ENCODE data around the gene TMEM245.

Gene TMEM245

GRCh38 chr9:109092587-109092986 lies 27.2 kb downstream of the TMEM245 start:
- TF ChIP-seq, protein P1, sequence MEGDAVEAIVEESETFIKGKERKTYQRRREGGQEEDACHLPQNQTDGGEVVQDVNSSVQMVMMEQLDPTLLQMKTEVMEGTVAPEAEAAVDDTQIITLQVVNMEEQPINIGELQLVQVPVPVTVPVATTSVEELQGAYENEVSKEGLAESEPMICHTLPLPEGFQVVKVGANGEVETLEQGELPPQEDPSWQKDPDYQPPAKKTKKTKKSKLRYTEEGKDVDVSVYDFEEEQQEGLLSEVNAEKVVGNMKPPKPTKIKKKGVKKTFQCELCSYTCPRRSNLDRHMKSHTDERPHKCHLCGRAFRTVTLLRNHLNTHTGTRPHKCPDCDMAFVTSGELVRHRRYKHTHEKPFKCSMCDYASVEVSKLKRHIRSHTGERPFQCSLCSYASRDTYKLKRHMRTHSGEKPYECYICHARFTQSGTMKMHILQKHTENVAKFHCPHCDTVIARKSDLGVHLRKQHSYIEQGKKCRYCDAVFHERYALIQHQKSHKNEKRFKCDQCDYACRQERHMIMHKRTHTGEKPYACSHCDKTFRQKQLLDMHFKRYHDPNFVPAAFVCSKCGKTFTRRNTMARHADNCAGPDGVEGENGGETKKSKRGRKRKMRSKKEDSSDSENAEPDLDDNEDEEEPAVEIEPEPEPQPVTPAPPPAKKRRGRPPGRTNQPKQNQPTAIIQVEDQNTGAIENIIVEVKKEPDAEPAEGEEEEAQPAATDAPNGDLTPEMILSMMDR (IDR thresholded peaks at IDR 0.05; ENCODE audit: low read depth, low read length, poor library complexity, severe bottlenecking): no peak
- TF ChIP-seq EZH2phosphoT487 (IDR thresholded peaks at IDR 0.05; ENCODE audit: borderline replicate concordance, low read length): no peak
- Histone ChIP-seq H3F3A (ENCODE audit: control insufficient read depth, insufficient read depth) (no peaks in the 10 kb centered on the region), H3K79me2 (ENCODE audit: control insufficient read depth, low read length) (peaks cover 50% of the 10 kb centered on the region), H3K4me3 (ENCODE audit: low read length) (no peak overlapping the region), H3K27me3 (ENCODE audit: control insufficient read depth, low read length) (no peaks in the 10 kb centered on the region), H3K9me2 (replicated peaks; ENCODE audit: control insufficient read depth, low read length) (no peaks in the 10 kb centered on the region), H3K36me3 (ENCODE audit: control insufficient read depth, low read length) (peaks cover 83% of the 10 kb centered on the region), H3K4me1 (ENCODE audit: control insufficient read depth, low read length) (no peaks in the 10 kb centered on the region), H4K20me1 (ENCODE audit: control insufficient read depth, insufficient read depth, low read depth, low read length) (no peaks in the 10 kb centered on the region; the same call in 1 of the 2 replicates), H3K4me2 (ENCODE audit: low read length) (no peak overlapping the region), H3K27ac (ENCODE audit: low read depth, low read length) (no peak overlapping the region), H3K9me3 (ENCODE audit: control insufficient read depth, insufficient read depth, low read length) (no peaks in the 10 kb centered on the region)

GRCh38 chr9:109092051-109092580 lies 27.6 kb downstream of the TMEM245 start:
- Histone ChIP-seq H3K79me2 (ENCODE audit: control insufficient read depth, low read length) (peaks cover 46% of the 10 kb centered on the region), H3K4me3 (ENCODE audit: low read length) (no peak overlapping the region), H3K9me2 (replicated peaks; ENCODE audit: control insufficient read depth, low read length) (no peaks in the 10 kb centered on the region), H3K4me2 (ENCODE audit: low read length) (no peak overlapping the region), H3K9me3 (ENCODE audit: control insufficient read depth, insufficient read depth, low read length) (no peaks in the 10 kb centered on the region), H3K27ac (ENCODE audit: low read depth, low read length) (no peak overlapping the region), H3F3A (ENCODE audit: control insufficient read depth, insufficient read depth) (no peaks in the 10 kb centered on the region), H3K36me3 (ENCODE audit: control insufficient read depth, low read length) (peaks cover 85% of the 10 kb centered on the region), H3K4me1 (ENCODE audit: control insufficient read depth, low read length) (no peaks in the 10 kb centered on the region), H4K20me1 (ENCODE audit: control insufficient read depth, insufficient read depth, low read depth, low read length) (no peaks in the 10 kb centered on the region; the same call in 1 of the 2 replicates), H3K27me3 (ENCODE audit: control insufficient read depth, low read length) (no peaks in the 10 kb centered on the region)
- TF ChIP-seq EZH2phosphoT487 (IDR thresholded peaks at IDR 0.05; ENCODE audit: borderline replicate concordance, low read length): no peak
- TF ChIP-seq, protein P1 (IDR thresholded peaks at IDR 0.05; ENCODE audit: low read depth, low read length, poor library complexity, severe bottlenecking): no peak

DNA sequence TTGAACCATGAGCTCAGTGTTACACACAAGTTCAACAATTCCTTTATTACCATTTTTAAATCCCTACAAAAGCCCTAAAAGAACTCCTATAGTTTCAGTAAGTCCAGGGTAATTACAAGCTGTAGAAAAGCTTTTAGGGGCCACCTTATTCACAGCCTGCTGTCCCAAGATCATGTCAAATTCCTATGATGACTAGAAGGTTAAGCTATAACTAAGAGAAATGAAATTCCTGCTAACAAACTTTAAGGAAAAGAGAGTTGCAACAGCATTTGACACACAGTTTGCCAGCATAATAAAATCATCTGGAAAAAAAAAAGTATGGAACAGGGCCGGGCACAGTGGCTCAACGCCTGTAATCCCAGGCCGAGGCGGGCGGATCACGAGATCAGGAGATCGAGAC lies 31.5 kb downstream of the TMEM245 start:
- no peaks in the 10 kb centered on the region for H3K4me1 ChIP-seq (ENCODE audit: control insufficient read depth, low read length)

More for the DNA sequence above, 31.5 kb downstream of the TMEM245 start:
- TF ChIP-seq, protein P1 (IDR thresholded peaks at IDR 0.05; ENCODE audit: low read depth, low read length, poor library complexity, severe bottlenecking): no peak
- no peak for TF ChIP-seq EZH2phosphoT487 (IDR thresholded peaks at IDR 0.05; ENCODE audit: borderline replicate concordance, low read length)
- H3K36me3 ChIP-seq (ENCODE audit: control insufficient read depth, low read length): peaks cover 82% of the 10 kb centered on the region
- 0 out of 2 replicates have a peak, but pooled peaks cover 3% of the 10 kb centered on the region for H3F3A ChIP-seq (ENCODE audit: control insufficient read depth, insufficient read depth)
- H3K4me3 ChIP-seq (ENCODE audit: low read length): no peak overlapping the region
- peaks cover 7% of the 10 kb centered on the region for H3K79me2 ChIP-seq (ENCODE audit: control insufficient read depth, low read length)
- H3K4me2 ChIP-seq (ENCODE audit: low read length): no peak overlapping the region
- H3K27ac ChIP-seq (ENCODE audit: low read depth, low read length): no peak overlapping the region
- no peaks in the 10 kb centered on the region for H3K9me2 ChIP-seq (replicated peaks; ENCODE audit: control insufficient read depth, low read length)
- no peaks in the 10 kb centered on the region for H3K27me3 ChIP-seq (ENCODE audit: control insufficient read depth, low read length)
- H4K20me1 ChIP-seq (ENCODE audit: control insufficient read depth, insufficient read depth, low read depth, low read length): no peaks in the 10 kb centered on the region; the same call in 1 of the 2 replicates
- H3K9me3 ChIP-seq (ENCODE audit: control insufficient read depth, insufficient read depth, low read length): no peaks in the 10 kb centered on the region

All from DOHH2 (cell line).